AG10803 (cell line): ENCODE data around the gene CDH23.

Experiments
- DNase-seq: peaks from one replicate; pipeline ENCODE4 v3.0.0; 2010; ENCODE audit warnings: low read depth
- H3K4me3 ChIP-seq: 2 replicates; pipeline ENCODE4 v1.5.1; 2011; ENCODE audit warnings: mild to moderate bottlenecking, low read length, control low read depth
- CTCF ChIP-seq: conservative IDR thresholded peaks from 2 replicates; pipeline ENCODE4 v1.5.1; 2011; ENCODE audit warnings: mild to moderate bottlenecking, low read length, control low read depth, inconsistent platforms

Gene CDH23

GRCh38 chr10:71481746-71482410 is 85.2 kb downstream of the CDH23 start:
- no peak for TF ChIP-seq CTCF
- no peak for DNase-seq
- H3K4me3 ChIP-seq = no peak overlapping the region

GRCh38 chr10:71482620-71483019 is 85.9 kb downstream of the CDH23 start:
- H3K4me3 ChIP-seq = no peak overlapping the region
- DNase-seq = no peak
- no peak for TF ChIP-seq CTCF

DNA sequence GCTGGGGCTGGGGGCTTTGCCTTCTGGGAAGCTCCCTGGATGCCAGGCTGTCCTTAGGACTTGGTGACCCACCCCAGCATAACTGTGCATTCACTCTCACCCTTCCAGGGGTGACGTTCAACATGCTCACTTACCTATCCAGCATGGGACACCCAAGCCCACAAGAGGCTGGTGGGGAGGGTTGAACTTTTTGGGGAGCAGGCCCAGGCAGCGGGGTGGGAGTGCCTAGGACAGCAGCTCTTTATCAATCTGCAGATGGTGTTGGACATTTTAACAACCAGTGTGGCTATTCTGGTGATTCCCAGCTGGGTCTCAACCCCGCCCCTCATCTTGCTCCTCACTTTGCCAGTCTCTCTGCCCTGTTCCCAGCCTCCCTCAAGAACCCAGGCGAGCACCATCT is 86.4 kb downstream of the CDH23 start:
- no peak overlapping the region for H3K4me3 ChIP-seq
- no peak for DNase-seq
- TF ChIP-seq CTCF = no peak

GRCh38 chr10:71483885-71484751 is 87.4 kb downstream of the CDH23 start:
- DNase-seq = no peak
- no peak for TF ChIP-seq CTCF
- H3K4me3 ChIP-seq = no peak overlapping the region

- peak; percentile 62 for TF ChIP-seq CTCF
- H3K4me3 ChIP-seq = no peak overlapping the region
- peak; percentile 27 for DNase-seq
These were observed 89.9 kb downstream of the CDH23 start for GRCh38 chr10:71486484-71487114.

- TF ChIP-seq CTCF = no peak
- DNase-seq = no peak
- H3K4me3 ChIP-seq = no peak overlapping the region
These were observed 91.0 kb downstream of the CDH23 start for GRCh38 chr10:71487726-71488125.

DNA sequence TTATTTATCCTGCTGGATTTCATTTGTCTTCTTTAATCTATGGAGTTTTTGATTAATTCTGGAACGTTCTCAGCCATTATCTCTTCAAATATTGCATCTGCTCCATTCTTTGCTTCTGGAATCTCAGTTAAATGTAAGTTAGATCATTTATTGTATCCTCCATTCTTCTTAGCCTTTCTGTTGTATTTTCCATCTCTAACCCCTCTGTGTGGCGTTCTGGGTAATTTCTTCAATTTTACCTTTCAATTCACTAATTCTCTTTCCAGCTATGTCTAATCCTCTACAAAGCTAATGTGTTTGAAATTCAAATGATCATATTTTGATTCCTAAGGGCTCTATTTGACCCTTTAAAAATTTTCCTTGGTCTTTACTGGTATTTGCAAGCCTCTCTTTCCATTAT is 92.4 kb downstream of the CDH23 start:
- TF ChIP-seq CTCF = no peak
- H3K4me3 ChIP-seq = no peak overlapping the region
- DNase-seq = no peak
